Activated T-cell treated with anti-CD3 and anti-CD28 coated beads, Interleukin-2, amount 50 U/mL, for 48 hours (primary cell): ENCODE data around the gene USP1.

Experiments used
- DNase-seq, 2 experiments: peaks; one replicate each; pipeline ENCODE4 v3.0.0-alpha.2; 2020

Gene USP1

GRCh38 chr1:62436466-62437272, at the start of gene USP1:
TSS of gene USP1 (plus strand) at chr1:62437049. CDS start at chr1:62439868, 2,819 bp downstream.
- peak; percentile 97 to 98 for DNase-seq

- no peak for DNase-seq
Observed at GRCh38 chr1:62389531-62389930, 47.3 kb upstream of the USP1 start.

GRCh38 chr1:62390071-62390470, 46.8 kb upstream of the USP1 start:
- no peak for DNase-seq

GRCh38 chr1:62391369-62391971, 45.4 kb upstream of the USP1 start:
- peak; percentile 33 to 50 for DNase-seq

GRCh38 chr1:62392951-62393350, 43.9 kb upstream of the USP1 start:
- no peak for DNase-seq

GRCh38 chr1:62394646-62395045, 42.2 kb upstream of the USP1 start:
- DNase-seq, result no peak

DNA sequence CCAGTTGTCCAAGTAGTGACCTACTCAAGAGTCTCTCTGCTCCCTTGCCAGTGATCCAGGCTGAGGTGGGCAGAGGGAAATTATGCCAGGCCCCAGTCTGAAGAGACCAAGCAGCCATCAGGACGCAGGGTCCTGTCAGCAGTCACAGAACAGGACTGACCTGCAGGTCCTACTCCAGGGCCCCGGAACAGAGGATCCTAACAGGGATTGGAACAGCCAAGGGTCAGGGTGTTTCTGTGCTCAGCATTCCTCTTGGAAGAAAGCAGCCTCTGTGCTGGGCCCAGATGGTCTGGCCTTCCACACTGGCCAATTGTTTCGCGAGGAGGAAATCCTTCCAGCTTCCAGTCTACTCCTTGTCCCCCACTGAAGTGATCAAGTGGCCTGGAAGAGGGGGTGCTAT, 41.6 kb upstream of the USP1 start:
- DNase-seq, result no peak

GRCh38 chr1:62396871-62397270, 40.0 kb upstream of the USP1 start:
- DNase-seq, result no peak

- DNase-seq, result no peak
Observed at GRCh38 chr1:62397301-62397700, 39.5 kb upstream of the USP1 start.

DNA sequence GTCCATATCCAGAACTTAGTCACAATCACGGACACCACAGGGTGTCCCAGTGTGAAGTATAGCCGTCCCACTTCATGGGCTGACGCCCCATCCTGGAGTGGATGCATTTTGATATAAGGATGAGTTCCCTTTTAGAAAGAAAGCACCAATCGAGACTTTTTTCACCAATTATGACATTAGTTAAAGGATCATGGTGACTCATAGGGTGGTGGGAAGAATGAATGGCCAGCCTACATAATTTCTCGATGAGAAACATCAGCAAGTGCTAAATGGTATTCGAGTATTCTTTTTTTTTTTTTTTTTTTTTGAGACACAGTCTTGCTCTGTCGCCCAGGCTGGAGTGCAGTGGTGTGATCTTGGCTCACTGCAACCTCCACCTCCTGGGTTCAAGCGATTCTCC, 38.5 kb upstream of the USP1 start:
- no peak for DNase-seq

- DNase-seq, result no peak
Observed at GRCh38 chr1:62401034-62401760, 35.7 kb upstream of the USP1 start.

DNA sequence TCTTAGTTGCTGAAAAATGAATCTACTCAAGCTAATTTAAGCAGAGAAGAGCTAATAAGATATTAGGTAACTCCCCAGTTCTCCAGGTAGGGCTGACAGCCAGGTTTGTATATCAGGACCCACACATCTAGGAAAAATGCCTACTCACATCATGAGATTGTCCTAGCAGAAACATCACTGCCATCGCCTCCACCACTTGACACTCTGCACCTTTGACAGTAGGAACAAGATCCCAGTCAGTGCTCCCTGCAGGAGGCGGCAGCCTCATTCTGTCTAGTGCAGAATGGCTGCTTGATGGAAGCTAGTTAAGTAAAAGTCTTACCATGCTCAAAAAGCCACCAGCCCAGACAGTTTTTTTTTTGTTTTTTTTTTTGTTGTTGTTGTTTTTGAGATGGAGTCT, 31.6 kb upstream of the USP1 start:
- DNase-seq, result no peak

DNA sequence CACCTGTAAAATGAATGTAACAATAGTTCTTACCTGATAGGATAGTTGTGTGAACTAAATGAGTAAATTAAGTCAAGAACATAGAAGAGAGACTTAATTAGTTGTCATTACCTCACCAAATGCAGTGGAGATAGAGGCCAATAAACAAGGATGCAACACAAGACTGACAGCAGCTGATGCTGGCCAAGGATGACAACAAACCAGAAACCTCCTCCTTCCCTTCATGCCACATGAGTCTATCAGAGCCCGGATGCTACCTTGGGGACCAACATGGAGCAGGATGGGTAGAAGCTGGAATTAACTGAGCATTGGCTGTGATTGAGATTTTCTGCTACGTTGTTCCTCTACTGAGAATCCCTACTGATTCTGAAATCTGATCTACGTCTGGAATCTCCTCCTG, 30.3 kb upstream of the USP1 start:
- no peak for DNase-seq

DNA sequence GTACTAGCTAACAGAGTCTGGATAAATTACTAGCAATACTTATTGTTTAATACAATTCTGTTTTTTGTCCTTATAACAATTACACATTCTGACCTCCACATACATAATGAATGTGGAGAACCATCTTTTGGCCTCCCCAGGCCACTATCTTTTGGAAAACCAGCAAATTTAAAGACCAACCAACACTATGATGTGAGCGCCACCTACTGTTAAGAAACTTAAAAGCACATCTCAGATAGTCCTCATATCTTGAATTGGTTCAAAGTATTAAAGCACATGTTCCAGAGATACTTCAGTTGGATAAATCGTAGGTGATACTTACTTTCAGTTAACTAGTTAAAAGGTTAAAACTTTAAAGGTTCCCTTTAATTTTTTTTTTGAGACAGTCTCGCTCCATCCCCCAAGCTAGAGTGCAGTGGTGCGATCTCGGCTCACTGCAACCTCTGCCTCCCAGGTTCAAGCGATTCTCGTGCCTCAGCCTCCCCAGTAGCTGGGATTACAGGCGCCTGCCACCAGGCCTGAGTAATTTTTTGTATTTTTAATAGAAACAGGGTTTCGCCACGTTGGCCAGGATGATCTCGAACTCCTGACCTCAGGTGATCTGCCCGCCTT, 29.3 kb upstream of the USP1 start:
- DNase-seq, result no peak

- DNase-seq, result no peak
Observed at GRCh38 chr1:62415687-62416086, 21.2 kb upstream of the USP1 start.

DNA sequence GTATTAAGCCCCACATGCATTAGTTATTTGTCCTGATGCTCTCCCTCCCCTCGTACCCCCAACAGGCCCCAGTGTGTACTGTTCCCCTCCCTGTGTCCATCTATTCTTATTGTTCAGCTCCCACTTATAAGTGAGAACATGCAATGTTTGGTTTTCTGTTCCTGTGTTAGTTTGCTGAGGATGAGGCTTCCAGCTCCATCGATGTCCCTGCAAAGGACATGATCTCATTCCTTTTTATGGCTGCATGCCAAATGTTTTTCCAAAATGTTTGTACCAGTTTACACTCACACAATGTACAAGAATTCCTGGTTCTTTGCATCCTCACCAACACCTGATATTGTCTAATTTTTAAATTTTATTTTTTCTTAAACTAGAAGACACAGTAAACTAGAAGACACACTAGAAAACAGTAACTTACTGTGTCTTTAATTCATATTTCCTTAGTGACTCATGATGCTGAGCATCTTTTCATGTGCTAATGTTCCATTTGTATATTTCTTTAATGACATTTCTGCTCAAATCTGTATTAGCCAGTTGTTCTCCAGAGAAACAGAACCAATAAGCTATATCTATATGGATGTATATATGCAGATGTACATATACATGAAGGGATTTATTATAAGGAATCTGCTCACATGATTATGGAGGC, 19.4 kb upstream of the USP1 start:
- no peak for DNase-seq

- no peak for DNase-seq
Observed at GRCh38 chr1:62420214-62420613, 16.6 kb upstream of the USP1 start.

DNA sequence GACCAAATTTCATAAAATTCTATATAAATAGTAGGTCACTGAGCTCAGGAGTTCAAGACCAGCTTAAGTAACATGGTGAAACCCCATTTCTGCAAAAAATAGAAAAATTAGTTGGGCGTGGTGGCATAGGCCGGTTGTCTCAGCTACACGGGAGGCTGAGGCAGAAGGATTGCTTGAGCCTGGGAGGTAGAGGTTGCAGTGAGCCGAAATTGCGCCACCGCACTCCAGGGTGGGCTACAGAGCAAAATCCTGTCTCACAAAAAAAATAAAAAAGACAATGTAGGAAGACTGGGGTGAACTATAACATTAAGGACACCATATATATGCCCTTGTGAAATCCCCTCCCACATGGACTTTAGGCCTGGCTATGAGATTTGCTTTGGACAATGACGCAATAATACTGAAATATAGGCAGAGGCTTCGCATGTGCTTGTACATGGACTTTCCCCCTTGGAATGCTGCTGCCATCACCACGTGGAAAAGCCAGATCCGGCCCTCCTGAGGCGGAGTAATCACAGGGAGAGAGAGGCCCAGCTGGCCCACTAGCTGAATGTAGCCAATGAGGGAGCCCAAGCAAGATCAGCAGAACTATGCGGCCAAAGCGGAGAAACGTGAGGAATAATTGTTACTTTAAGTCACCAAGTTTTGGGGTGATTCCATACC, 13.1 kb upstream of the USP1 start:
- no peak for DNase-seq

GRCh38 chr1:62424411-62424810, 12.4 kb upstream of the USP1 start:
- DNase-seq, result no peak

DNA sequence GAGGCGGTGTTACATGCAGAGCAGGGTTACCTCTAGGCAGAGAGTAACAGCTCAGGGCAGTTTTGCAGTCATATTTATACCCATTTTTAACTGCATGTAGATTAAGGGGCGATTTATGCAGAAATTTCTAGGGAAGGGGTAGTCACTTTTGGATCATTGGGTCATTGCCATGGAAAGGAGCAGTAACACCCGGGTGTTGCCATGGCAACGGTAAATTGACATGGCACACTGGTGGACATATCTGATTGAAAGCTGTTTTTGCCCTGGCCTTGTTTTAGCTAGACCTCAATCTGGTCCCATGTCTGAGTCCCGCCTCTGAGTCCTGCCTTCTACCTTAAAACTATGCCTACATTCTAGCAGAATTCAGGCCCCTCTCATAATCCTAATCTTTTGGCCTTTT, 11.8 kb upstream of the USP1 start:
- DNase-seq, result no peak

- no peak for DNase-seq
Observed at GRCh38 chr1:62426237-62426636, 10.6 kb upstream of the USP1 start.

DNA sequence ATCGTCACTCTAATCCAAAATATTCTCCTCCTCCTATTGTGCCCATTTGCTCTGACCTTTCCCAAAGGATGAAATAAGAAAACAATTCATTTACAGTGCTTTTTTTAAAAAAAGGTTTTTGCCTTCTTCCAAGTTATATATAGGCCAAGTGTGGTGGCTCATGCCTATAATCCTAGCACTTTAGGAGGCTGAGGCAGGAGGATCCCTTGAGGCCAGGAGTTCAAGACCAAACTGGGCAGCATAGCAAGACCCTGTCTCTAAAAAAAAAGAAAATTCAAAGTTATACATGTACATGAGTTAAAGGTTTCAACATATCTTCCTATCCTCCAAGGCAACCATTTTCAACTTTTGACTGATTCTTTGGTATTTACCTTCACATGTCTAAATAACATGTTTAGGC, 10.1 kb upstream of the USP1 start:
- DNase-seq, result no peak

GRCh38 chr1:62428351-62428750, 8.5 kb upstream of the USP1 start:
- no peak for DNase-seq
